Measurements from ENCODE around the gene SPECC1L.
"Not testable (repeated sequence)": the region's sequence is repeated elsewhere in the genome, so short reads cannot be mapped to it uniquely, and the experiment has no call there.

- TF ChIP-seq, protein P1, sequence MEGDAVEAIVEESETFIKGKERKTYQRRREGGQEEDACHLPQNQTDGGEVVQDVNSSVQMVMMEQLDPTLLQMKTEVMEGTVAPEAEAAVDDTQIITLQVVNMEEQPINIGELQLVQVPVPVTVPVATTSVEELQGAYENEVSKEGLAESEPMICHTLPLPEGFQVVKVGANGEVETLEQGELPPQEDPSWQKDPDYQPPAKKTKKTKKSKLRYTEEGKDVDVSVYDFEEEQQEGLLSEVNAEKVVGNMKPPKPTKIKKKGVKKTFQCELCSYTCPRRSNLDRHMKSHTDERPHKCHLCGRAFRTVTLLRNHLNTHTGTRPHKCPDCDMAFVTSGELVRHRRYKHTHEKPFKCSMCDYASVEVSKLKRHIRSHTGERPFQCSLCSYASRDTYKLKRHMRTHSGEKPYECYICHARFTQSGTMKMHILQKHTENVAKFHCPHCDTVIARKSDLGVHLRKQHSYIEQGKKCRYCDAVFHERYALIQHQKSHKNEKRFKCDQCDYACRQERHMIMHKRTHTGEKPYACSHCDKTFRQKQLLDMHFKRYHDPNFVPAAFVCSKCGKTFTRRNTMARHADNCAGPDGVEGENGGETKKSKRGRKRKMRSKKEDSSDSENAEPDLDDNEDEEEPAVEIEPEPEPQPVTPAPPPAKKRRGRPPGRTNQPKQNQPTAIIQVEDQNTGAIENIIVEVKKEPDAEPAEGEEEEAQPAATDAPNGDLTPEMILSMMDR (IDR thresholded peaks at IDR 0.05), result peak in 5 of 6 experiments; percentile 10 to 76 (median 38)
- TF ChIP-seq POLR2A (IDR thresholded peaks at IDR 0.05), result not testable (repeated sequence)
Observed at GRCh38 chr22:24259459-24259858, 11.2 kb upstream of the SPECC1L start.
